Activated CD4-positive, alpha-beta T cell treated with anti-CD3 and anti-CD28 coated beads for 1 hour (primary cell): ENCODE data around the gene MPI.
"Not testable (repeated sequence)": the region's sequence is repeated elsewhere in the genome, so short reads cannot be mapped to it uniquely, and the experiment has no call there.

Experiments used
- DNase-seq: peaks from one replicate; pipeline ENCODE4 v3.0.0-alpha.2; 2020

The MPI gene

DNA sequence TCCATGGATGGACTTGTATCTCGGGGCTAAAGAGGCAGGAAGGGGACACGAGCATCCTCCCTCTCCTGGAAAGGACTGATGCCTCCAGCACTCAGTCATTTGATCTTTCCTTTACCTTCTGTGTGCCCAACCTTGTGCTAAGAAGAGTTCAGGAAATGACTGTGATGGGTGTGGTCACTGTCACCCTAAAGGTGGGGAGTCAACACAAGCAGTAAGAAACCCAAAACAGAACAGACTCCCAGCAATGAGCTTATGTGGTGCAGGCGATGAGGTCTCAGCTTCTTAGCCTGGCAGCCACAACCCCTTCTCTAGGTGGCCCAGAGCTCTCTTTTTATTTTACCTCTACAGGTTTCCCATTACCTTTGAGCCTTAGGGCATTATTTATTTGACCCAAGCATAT, 3.8 kb downstream of the MPI start:
- no peak for DNase-seq

DNA sequence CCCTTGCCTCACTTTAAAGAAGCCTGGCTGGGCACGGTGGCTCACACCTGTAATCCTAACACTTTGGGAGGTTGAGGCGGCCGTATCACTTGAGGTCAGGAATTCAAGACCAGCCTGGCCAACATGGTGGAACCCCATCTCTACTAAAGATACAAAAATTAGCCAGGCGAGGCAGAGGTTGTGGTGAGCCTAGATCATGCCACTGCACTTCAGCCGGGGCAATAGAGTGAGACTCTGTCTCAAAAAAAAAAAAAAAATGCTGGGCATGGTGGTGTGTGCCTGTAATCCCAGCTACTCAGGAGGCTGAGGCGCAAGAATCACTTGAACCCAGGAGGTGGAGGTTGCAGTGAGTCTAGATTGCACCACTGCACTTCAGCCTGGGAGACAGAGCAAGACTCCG, 4.5 kb downstream of the MPI start:
- DNase-seq, result not testable (repeated sequence)

DNA sequence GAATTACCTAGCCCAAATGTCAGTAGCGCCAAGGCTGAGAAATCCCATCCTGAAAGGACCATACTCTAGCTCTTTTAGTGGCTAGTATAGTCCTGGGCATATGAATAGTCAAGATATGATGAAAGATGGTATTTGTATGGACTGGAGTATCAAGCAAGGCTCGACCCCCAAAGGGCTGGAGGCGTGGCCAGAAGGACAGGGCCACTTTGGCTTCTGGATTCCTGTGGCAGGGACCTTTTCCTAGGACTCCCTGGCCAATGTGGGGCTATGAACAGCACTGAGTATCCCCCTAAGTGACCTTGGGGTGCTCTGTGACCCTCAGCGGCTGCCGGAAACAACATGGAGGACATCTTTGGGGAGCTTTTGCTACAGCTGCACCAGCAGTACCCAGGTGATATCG, 6.0 kb downstream of the MPI start:
- no peak for DNase-seq

DNA sequence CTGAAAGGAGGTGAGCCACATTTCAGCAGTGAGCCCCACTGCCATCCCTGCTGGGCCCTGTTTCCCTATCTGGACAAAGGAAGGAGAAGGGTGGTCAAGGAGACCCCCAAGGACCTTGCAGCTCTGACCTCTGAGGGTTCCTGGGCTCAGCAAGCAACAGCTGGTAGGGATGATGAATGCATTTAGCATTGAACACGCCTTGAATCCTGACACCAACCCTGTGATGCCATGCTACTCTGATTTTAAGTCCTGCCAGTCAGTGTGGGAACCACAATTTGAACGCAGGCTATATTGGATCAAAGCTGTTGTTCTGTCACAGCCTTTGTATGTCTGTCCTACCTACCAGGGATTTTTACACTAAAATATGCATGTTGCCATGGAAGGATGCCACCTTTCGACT, 6.5 kb downstream of the MPI start:
- DNase-seq, result no peak

DNA sequence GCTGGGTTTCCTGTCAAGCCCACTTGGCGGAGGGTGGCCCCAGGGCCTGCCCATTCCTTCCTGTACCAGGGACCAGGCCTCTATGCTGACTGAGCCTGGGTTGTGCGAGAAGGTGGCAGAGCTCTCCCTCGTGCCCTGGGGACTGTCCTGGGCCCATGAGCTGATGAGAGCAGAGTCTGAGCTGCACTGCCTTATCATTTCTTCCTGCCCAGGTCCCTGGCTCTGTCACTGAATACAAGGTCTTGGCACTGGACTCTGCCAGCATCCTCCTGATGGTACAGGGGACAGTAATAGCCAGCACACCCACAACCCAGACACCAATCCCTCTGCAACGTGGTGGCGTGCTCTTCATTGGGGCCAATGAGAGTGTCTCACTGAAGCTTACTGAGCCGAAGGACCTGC, 7.5 kb downstream of the MPI start:
- no peak for DNase-seq

DNA sequence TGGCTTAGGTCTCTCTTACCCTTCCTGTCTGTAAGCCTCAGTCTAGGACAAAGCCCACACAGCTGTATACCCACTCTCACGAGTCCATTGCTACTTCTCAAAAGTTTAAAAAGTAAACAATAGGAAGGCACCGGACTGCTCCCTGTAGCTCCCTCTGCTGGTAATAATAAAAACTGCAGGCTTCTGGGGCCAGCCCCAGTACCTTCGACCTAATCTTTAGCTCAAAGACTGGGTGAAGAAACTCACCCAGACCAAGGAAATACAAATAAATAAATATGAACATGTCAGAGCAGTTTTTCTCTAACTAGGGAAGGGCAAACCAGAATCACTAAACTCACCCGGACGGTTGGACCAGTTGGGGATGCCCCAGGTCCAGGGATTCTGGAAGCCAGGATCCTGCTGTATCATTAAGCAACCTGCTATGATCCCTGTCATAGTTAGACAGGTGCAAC, 11.8 kb downstream of the MPI start:
- DNase-seq, result peak; percentile 38

- DNase-seq, result no peak
Measured at GRCh38 chr15:74902295-74903075, 12.6 kb downstream of the MPI start.

- no peak for DNase-seq
Measured at GRCh38 chr15:74903676-74904075, 13.8 kb downstream of the MPI start.

- no peak for DNase-seq
Measured at GRCh38 chr15:74904190-74904805, 14.5 kb downstream of the MPI start.

GRCh38 chr15:74906067-74906449, 16.2 kb downstream of the MPI start:
- no peak for DNase-seq

DNA sequence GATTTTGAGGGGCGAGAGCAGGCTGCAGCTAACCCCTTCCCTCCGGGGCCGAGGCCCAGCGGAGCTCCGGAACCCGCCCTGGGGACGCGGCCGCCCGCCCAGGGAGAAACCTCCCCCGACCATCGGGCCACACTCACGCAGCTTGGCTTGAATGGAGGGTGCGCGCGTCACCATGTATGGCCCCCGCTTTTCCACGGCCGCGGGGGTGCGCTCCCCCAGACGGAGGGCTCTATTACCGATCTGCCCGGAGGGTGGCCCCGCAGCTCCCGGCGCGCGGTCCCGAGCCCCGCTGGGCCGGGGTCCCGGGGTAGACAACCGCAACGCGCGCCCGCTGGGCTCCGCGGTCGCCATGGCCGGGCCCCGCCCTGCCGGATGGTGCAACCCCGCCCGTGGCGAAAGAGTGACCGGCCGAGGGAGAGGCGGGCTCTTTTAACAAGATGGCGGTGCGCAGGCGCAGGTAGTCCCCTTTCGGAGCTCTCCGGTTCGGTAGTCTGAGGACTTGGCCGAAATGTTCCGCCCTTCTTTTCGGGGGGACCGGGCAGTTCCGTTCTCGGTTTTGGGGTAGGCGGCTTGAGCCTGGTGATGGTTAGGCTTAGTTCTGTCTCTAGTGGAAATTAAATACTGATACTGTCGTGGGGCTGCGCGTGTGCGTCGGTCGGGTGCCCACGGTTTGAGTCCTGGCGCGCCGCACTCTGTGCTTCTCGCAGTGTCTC, 16.8 kb downstream of the MPI start, which contains the start of gene FAM219B:
Gene FAM219B (minus strand): TSS at position 402 of the 713 bp plus-strand sequence. CDS start 51 bp downstream, at position 351.
- peak; percentile 60 for DNase-seq

GRCh38 chr15:74907163-74907870, 17.5 kb downstream of the MPI start:
- DNase-seq, result no peak

GRCh38 chr15:74908635-74909034, 18.8 kb downstream of the MPI start:
- DNase-seq, result no peak

DNA sequence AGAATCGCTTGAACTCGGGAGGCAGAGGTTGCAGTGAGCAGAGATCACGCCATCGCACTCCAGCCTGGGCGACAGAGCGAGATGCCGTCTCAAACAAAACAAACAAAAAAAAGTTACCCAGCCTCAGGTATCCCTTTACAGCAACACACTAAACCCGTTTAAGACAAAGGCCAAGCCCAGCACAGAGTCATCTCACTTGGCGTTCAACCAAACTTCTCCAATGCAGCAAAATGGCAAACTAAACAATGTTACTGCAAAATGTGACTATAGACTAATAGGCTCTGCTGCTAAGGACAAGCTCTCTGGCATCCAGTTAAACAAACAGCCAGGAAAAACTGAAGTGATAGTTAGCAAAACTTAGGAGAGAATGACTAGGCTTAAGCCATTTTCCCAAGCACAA, 23.2 kb downstream of the MPI start:
- DNase-seq, result no peak

DNA sequence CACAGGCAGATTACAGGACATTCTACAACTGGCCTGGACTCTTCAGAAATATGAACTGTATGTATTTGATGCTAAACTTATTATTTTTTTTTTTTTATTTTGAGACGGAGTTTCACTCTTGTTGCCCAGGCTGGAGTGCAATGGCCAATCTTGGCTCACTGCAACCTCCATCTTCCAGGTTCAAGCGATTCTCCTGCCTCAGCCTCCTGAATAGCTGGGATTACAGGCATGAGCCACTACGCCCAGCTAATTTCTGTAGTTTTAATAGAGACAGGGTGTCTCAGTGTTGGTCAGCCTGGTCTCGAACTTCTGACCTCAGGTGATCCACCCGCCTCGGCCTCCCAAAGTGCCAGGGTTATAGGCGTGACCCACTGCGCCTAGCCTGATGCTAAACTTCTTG, 24.0 kb downstream of the MPI start:
- DNase-seq, result not testable (repeated sequence)

GRCh38 chr15:74917676-74918075, 27.8 kb downstream of the MPI start:
- no peak for DNase-seq

DNA sequence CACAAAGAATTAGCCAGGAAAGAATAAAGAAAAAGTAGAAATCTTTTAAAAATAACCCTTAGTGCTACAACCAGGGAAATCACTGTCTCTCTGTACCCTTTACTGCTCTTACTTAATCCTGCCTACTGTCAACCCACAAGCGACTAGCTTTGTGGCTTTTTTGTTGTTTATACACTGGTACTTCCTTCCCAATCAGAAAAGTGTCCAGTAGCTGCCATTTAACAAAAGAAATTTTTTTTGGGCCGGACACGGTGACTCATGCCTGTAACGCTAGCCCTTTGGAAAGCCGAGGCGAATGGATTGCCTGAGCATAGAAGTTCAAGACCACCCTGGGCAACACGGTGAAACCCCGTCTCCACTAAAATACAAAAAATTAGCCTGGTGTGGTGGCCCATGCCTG, 30.6 kb downstream of the MPI start:
- no peak for DNase-seq

DNA sequence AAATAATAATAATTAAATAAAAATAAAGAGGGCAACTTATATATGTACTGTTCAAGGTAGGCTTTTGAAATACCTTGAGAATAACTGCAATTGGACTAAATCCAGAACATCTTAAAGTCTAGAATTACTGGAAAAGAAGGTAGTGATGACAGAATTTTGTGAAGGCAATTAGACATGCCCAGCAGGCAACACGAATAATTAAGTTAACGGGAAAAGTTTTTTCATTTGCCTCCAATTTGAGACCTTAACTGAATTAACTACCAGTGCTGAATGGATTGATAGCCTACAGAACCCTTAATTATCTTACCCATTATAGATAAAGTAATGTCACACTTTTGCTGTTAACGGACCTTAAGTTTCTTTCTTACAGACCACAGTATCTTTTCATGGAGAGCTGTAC, 34.7 kb downstream of the MPI start:
- no peak for DNase-seq

- no peak for DNase-seq
Measured at GRCh38 chr15:74928771-74929198, 38.9 kb downstream of the MPI start.

- DNase-seq, result no peak
Measured at GRCh38 chr15:74933573-74933972, 43.7 kb downstream of the MPI start.

GRCh38 chr15:74935193-74935592, 45.4 kb downstream of the MPI start:
- DNase-seq, result not testable (repeated sequence)

DNA sequence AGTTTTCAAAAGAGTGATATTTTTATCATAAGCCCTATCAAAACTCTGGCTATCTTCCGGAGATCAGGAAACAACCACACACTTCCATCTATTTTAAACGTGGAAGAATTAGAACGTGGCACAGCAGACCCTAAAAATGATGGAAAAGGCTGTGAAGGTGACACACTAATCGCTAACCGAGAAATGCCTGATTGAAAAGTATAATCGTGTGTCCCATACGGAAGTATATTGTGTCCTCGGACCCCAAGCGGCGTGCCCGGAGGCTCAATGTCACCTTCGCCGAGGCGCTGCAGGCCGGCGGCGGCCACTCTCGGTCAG, 47.4 kb downstream of the MPI start:
- DNase-seq, result no peak
